ENCODE measurements around the gene ATXN1.
A peak's percentile ranks its signal among the peaks of the same experiment; 100 is the strongest.
"Not testable (repeated sequence)": the region's sequence is repeated elsewhere in the genome, so short reads cannot be mapped to it uniquely, and the experiment has no call there.

The ATXN1 gene

DNA sequence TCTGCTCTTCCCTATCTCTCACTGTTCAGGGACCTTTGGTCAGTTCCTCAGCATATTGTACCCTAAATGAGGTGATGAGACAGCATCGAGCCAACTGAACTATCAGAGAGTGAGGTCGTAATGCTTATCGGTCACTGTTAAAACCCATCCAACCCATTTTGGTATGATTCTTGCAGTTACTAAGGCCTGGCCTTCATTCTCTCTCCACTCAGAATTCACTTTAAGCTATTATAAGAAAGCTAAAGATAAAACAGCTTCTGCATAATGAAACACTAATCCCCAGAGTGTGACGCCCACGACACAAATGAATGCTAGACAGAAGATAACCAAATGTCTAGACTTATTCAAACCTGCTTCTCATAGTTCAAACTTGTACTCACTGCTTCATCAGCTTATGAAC lies 347.1 kb downstream of the ATXN1 start:
- DNase-seq (ENCODE audit: low read depth in 2 of 2): no peak

DNA sequence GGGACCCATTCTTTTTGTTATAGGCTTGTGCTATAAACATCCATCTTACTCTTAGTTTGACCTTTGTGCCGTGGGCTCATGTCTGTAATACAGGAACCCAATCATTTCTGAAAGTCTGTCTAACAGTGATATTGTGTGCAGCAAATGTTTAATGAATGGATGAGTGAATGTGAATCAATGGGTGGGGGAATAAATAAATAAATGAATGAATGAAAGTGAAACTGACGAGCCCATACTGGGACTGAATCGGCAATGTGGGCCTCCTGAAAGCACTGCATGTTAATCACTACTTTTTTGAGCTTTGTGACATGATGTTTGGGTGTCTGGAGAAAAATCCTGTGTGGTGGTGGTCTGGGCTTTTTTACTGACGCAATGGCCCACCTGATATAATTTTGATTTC lies 347.9 kb downstream of the ATXN1 start:
- no peak for DNase-seq (ENCODE audit: low read depth in 2 of 2)

DNA sequence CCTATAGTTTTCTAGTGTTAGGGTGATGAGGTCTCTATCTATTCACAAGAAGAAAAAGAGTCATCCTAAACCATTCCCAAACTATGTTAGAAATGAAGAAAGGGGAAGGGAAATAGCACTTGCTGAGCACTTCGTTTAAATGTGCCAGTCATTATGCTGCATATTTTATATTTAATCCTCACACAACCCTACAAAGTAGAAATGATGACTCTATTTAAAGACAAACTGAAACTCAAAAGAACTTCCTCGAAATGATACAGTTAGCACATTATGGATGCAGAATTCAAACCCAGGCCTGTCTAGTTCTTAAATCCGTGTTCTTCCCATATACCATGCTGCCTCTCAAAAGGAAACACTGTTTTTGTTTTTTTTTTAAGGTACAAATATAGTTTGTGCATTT lies 348.3 kb downstream of the ATXN1 start:
- no peak for DNase-seq (ENCODE audit: low read depth in 2 of 2)

DNA sequence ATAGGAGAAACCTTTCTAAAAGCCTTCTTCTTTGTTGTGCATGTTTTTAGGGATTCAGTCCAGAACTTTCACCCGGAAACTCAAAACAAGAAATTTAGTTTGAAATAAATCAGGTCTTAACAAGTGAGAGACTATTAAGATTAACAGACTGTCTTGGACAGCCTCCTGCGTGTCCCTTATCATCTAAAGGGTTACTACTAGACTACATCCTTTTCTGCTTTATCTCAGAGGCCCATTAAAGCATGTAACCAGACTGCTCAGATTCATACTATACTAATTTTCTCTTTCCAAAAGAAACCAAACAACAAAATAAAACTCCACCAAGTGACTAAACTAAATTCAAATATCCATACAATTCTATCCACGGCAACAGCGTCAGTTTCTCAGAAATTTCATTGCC lies 349.1 kb downstream of the ATXN1 start:
- no peak for DNase-seq (ENCODE audit: low read depth in 2 of 2)

DNA sequence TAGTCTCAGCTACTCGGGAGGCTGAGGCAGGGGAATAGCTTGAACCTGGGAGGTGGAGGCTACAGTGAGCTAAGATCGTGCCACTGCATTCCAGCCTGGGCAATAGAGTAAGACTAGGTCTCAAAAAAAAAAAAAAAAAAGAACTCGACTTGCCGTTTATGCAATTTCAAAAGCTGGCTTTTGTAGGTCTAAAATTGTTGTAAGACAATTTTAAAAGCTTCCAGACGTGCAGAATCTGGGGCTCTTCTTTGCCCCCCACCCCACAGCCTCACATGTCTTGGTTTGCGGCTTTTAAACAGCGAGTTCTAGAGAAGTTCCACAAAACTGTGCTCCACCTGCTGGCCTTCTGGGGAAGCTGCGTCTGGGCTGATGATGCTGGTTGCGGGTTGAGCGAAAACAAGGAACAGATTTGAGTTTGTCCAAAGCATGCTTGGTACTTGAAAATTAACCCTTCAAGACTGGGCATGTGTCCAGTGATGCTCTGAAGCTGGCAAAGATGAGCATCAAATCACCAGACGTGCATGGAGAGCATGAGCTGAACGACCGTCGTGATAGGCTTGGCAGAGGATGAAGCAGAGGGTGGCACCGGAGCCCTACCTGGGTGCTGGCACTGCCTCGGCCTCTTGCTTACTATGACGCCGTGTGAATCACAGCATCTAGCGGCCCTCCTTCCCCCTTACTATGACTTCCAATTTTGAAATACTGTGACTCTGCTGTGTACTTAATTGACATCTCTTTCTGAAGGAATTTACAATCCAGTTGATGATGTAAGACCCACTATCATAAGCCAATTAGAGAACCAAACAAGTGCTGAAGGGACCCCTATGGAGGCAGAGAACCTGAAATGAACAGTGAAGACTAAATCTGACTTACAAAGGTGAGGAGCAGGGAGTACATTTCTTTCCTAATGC lies 351.5 kb downstream of the ATXN1 start:
- peak in 1 of 2 experiments; percentile 57 for DNase-seq (ENCODE audit: low read depth in 2 of 2)

DNA sequence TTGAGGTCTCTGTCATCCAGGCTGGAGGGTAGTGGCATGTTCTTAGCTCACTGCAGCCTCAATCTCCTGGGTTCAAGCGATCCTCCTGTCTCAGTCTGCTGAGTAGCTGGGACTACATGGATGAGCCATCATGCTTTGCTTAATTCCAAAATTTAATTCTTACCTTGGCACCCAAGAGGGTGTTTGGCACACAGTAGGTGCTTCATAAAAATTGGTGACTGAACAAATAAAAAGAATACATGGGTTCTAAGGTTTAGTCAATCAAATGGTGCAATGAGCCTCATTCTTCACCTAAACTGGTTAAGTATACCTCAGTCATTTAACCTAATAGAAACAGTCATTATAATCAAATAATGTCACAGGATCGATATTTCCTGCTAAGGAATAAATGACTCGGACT lies 352.5 kb downstream of the ATXN1 start:
- no peak for DNase-seq (ENCODE audit: low read depth in 2 of 2)

DNA sequence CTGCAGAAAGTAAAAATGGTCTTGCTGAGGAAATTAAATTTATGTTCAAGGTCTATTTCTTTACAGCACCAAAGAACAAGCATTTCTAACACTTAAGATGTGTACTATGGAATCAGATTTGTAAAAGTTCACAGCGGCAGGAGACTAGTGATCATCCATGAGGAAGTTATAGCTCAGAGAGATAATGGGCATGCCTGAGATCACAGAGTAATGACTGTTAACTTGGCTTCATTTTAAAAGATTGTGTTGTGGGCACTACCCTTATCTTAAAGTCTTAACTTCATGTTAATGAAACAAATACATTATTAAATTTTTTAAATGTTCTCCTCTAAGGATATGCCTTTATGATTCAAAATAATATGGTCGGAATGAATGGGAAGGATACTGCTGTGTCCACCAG lies 354.3 kb downstream of the ATXN1 start:
- no peak for DNase-seq (ENCODE audit: low read depth in 2 of 2)

DNA sequence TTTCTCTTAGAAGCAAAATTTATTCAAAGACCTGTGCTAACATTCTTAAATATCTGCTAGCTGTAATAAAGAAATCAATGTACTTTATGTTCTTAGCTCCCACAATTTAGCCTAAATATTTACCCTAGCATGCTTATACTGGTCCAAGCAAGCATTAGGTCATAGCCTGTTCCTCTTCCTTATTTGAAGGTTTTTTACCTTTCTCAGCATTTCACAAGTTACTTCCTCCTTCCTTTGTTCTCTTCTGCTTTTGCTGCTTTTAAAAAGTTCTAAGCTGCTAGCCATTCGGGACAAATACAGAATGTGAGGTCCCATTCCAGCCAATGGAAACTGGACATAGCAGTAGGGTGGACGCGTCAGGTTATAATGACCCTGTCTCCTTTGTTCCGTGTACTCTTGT lies 354.7 kb downstream of the ATXN1 start:
- not testable (repeated sequence) for DNase-seq (ENCODE audit: low read depth in 2 of 2)

DNA sequence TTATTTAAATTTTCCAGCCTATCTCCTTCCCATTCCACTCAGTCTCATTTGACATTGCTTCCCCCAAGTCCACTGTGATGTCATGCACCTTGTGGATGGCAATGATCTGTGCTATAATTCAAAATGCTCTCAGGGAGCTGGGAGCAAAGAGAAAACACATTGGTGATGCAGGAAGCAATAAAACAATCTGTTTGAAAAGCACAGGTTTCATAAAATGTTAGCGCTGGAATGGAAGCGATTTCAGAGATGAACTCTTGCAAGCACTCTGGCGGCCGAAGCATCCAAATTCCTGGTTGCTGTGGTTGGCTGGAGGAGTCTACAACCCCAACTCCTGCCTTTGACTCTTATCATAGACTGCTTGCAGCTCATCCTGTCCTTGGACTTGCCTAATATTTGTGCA lies 355.9 kb downstream of the ATXN1 start:
- no peak for DNase-seq (ENCODE audit: low read depth in 2 of 2)

DNA sequence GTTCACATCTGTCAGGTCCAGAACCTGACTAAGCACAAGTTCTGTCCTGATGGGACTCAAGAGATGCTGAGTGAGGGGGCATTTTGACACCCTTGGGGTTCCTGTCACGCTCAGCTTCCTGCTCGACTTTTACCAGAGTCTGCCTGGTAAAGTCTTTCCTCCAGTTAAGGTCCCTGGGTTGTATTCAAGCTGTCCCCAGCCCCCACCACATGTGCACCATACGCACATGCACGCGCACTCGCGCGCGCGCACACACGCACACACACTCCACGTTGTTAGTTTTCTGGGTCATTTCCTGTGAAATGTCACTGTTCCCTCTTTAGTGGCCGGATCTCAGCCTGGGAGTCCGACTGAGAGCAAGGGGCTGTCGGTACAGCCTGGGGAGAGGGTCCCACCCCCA lies 356.8 kb downstream of the ATXN1 start:
- no peak for DNase-seq (ENCODE audit: low read depth in 2 of 2)

DNA sequence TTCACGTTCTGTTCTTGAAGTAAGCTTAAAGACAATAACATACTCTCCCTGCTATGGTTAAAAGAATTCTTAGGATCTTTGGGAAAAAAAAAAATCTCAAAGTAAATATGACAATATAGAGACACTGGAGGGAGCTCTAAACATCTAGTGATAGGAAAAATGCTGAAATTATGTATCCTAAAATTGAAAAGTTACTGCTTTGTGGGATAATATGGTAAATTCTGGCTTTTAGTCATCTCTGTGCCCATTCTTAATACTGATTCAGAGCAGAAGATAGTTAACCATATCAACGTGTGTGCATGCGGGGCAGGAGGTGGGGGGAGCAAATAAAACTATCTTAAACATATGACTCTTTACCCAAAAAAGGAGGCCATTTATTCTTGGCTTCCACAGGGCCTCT lies 357.4 kb downstream of the ATXN1 start:
- DNase-seq (ENCODE audit: low read depth in 2 of 2): no peak

DNA sequence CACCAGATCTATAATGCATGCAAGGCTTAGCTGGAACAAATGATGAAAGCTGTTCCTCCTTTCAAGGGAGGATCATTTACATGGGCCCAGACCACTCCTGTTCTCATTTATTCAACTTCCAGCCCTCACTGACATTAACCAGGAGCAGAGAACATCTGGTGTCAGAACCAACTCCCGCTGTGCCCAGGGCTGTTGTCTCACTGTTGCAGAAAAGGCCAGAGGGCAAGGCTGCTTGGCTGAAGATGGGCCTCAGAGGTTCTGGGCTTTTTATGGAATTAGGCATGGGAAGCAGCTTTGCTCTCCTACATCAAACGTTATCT lies 358.7 kb downstream of the ATXN1 start:
- DNase-seq (ENCODE audit: low read depth in 2 of 2): no peak

DNA sequence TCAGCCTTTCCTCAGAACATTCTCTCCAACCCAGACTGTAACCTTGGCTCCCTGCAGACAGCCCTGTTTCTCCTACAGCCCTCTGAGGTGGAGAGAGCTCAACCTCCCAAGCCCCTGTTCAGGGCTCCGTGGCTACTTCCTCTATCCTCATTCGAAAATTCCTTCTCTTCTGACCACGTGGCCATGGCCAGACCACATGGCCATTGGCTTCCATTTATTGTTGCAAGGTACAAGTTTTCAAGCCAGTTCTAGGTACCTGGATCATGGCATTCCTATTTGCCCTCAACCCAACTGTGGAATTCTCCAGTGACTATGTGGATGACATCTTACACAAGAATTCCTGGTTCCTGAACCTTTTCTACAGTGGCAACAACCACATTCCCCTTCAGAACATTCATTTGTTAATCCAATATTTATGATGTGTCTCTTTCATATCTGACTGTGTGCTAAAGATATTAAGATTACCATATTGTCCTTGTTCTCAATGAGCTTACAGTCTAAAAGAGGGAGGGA lies 361.0 kb downstream of the ATXN1 start:
- DNase-seq (ENCODE audit: low read depth in 2 of 2): no peak

DNA sequence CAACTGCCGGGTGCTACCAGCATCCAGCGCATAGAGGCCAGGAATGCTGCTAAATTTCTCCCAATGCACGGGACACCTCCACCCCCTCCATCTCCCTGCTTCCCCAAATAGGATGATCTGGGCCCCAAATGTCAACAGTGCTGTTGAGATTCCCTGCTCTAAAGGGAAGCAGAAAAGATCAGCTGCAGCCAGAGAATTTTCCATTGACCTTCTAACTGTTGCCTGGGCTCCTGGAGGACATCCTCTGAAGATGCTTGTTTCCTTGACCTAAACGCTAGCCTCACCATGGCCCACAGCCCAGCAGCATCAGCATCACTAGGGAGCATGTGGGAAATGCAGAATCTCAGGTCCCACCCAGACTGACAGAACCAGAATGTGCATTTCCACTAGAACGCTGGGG lies 361.6 kb downstream of the ATXN1 start:
- DNase-seq (ENCODE audit: low read depth in 2 of 2): no peak

DNA sequence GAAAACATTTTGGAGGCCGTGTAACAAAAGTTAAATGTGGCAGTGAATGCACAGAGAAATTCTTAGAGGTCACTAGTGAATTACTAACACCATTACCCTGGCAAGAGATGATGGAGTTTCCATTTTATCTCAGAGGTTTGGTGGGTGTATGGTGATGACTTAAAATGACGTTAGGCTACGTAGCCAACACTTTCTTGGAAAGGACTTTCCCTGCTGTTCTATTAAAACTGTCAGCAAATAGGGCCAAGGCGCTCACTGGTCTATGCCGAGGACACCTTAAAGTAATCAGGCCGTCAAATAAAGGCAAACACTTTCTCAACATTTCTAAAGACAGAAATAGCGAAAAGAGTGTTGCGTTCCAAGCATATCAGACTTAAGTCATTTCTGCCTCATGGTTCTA lies 362.1 kb downstream of the ATXN1 start:
- no peak for DNase-seq (ENCODE audit: low read depth in 2 of 2)

DNA sequence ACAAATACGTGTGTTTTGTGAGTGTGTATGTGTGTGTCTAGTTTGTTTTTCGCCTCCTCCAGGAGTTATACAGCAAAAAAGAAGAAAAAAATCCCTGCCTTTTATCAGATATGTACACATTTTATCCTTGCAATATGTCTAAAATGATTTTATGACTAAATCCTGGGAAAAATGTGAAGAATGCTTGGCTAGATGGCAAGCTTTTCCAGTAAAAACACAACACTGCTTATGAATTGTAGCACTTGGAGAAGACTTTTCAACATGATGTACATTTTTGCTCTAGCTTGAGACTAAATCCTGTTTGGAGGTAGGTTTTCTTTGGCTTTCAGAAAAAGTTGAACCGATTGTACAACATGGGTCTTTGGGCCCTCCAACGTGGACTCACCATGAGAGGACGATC lies 362.7 kb downstream of the ATXN1 start:
- DNase-seq (ENCODE audit: low read depth in 2 of 2): peak; percentile 63 to 69

DNA sequence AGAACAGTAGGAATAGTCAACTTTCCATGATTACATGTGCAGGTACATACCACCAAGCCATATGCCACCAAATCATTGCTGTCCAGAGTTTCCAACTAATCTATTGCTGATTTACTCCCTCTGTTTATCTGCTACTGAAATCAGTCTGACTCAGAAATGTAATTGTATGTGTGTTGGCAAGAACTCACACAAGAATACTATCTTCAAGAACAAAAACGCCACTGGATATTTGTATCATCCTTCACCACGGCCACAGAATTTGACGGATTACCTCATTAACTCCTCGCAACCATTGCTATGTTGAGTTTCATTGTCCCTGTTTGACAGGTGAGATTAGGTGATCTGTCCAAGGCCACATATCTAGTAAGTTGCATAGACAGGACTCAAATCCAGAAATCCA lies 363.6 kb downstream of the ATXN1 start:
- DNase-seq (ENCODE audit: low read depth in 2 of 2): no peak

DNA sequence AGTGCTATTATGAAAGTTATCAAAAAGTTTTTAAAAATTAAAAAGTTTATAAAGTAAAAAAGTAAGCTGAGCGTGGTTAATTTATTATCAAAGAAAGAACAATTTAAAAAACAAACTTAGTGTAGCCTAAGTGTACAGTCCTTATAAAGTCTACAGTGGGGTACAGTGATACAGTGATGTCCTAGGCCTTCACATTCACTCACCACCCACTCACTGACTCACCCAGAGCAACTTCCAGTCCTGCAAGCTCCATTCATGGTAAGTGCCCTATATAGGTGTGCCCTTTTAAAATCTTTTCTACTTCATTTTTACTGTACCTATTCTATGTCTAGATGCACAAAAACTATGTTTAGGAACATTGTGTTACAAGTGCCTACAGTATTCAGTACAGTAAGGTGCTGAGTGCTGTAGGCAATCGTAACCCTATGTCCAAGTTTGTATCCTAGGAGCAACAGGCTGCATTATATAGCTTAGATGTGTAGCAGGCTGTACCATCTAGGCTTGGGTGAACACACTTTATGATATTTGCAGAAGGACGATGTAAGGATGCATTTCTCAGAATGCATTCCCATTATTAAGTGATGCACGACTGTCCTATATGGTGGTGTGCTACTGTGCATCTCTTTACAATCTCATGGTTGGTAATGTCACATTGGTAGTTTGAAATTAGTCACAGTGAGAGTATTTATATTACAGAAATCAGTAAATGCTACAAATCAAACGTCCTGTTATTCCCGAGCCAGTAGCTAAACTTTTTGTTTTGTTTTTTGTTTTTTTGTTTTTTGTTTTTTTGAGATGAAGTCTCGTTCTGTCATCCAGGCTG lies 364.6 kb downstream of the ATXN1 start:
- DNase-seq (ENCODE audit: low read depth in 2 of 2): no peak

DNA sequence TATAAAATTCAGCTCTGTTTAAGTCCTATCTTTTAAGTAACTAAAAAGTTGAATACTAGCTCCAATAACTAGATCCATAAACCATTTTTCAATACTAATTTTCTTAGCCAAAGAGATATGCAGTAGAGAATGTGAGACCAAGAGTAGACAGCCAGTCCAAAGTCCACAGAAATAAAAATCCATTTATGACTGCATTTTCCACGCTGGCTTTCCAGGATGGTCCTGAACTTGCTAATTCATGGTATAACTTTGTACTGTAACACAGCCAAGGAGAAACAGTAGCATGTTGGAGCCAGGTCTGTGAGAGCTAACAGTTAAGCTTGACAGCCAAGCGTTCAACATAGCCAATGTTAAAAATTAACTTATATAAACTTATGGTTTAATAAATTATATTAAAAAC lies 366.6 kb downstream of the ATXN1 start:
- no peak for DNase-seq (ENCODE audit: low read depth in 2 of 2)

DNA sequence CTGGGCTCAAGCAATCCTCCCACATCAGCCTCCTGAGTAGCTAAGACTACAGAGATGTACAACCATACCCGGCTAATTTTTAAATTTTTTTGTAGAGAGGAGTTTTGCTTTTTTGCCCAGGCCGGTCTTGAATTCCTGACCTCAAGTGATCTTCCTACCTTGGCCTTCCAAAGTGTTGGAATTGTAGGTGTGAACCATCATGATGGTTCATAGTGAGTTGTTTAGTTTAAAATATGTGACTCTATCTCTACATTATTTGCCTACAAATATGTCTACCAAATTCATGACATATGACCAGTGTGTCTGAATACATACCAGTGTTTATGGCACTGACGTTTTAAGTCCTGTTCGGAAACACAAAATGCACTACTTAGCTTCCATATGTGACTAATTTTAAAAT lies 367.9 kb downstream of the ATXN1 start:
- DNase-seq (ENCODE audit: low read depth in 2 of 2): no peak

DNA sequence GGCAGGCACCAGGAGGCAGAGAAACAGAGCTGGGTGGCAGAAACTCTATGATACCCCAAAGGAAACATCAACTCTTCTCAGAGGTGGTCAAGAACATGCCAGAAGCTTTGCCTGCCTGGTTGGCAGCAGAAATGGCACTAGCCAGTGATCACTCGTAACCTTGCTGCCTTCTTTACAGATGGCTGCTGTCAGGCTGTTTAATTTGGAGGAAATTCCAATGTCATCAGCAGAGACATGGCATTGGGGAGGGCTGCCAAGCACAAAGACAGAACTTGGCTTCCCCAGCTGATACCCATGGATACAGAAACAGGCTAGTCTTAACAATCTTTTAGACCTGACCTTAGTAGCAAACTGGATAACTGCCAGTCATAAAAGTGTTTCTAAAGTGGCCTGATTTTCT lies 369.2 kb downstream of the ATXN1 start:
- no peak for DNase-seq (ENCODE audit: low read depth in 2 of 2)

DNA sequence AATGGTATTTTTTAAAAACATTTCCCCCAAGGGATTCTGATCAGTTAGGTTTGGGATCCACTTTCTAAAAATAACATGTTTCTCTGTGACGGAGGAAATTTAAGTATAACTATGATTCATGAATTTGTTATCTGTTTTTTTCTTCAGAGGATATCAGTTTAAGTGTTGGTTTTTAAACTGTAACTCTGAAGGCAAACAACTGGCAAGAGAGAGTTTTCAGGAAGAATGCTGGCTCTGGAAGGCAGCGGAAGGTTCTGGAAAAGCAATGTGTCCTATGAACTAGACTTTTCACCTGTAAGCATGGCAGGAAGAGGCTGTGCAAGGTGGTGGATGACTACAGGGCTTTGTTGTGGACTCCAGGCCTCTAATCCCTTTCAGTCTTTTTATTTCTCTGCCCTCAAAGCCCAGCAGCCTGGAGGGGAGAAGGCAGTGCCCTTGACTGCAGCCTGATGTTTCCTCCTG lies 369.8 kb downstream of the ATXN1 start:
- DNase-seq (ENCODE audit: low read depth in 2 of 2): no peak

DNA sequence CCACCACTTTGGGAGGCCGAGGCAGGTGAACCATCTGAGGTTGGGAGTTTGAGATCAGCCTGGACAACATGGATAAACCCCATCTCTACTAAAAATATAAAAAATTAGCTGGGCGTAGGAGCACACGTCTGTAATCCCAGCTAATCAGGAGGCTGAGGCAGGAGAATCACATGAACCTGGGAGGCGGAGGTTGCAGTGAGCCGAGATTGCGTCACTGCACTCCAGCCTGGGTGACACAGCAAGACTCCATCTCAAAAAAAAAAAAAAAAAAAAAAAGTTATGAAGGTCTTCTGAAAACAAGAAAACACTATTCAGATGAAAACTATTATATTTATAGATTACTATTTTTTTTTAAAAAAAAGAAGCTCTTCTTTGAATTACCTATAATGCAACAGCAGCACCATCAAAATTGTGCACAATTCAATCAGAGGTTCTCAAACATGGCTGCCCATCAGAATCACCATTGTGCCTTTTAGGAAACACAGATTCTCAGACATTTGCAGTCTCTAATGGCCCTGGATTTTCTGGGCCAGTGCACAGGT lies 370.3 kb downstream of the ATXN1 start:
- DNase-seq (ENCODE audit: low read depth in 2 of 2): not testable (repeated sequence)

All from fibroblast of skin of left quadriceps (primary cell).